Endothelial cell of umbilical vein (primary cell): ENCODE data around the gene LHFPL2.

Source experiments
- CTCF ChIP-seq, 2 donors: IDR thresholded peaks; 1 replicate in 1 of 2; 2 replicates in 1 of 2; pipeline ENCODE4 v1.5.1; 2011; ENCODE audit warnings: low read length in 2 of 2, mild to moderate bottlenecking in 2 of 2, moderate library complexity in 2 of 2, control low read depth in 1 of 2, inconsistent platforms in 1 of 2, low read depth in 1 of 2; ENCODE audit not compliant: insufficient read depth in 1 of 2; ENCODE audit errors: extremely low read depth in 1 of 2
- MYC ChIP-seq: IDR thresholded peaks from one replicate; pipeline ENCODE4 v1.6.1; 2011; ENCODE audit warnings: mild to moderate bottlenecking, low read depth, low read length

GRCh38 chr5:78633700-78634099, 14.9 kb downstream of the LHFPL2 start:
- no peak for TF ChIP-seq CTCF (IDR thresholded peaks at IDR 0.05; ENCODE audit: extremely low read depth in 1 of 2, insufficient read depth in 1 of 2, low read depth in 1 of 2, low read length in 2 of 2)
- TF ChIP-seq MYC, result no peak
